ENCODE measurements around the gene LRTM2. TPM values are rescaled to one million over a fixed set of nuclear protein-coding genes. Genes with fewer than 3 reads are reported as not detected.

The LRTM2 gene
- total RNA-seq, 1 experiment from 2014 or later: not detected

- DNase-seq (ENCODE audit: low read depth): no peak
Observed at GRCh38 chr12:1864867-1865266, 44.5 kb downstream of the LRTM2 start.

- no peak for DNase-seq (ENCODE audit: low read depth)
Observed at GRCh38 chr12:1865284-1865866, 45.0 kb downstream of the LRTM2 start.

GRCh38 chr12:1869145-1869544, 48.8 kb downstream of the LRTM2 start:
- DNase-seq (ENCODE audit: low read depth): no peak

- DNase-seq (ENCODE audit: low read depth): no peak
Observed at GRCh38 chr12:1870086-1870485, 49.7 kb downstream of the LRTM2 start.

DNA sequence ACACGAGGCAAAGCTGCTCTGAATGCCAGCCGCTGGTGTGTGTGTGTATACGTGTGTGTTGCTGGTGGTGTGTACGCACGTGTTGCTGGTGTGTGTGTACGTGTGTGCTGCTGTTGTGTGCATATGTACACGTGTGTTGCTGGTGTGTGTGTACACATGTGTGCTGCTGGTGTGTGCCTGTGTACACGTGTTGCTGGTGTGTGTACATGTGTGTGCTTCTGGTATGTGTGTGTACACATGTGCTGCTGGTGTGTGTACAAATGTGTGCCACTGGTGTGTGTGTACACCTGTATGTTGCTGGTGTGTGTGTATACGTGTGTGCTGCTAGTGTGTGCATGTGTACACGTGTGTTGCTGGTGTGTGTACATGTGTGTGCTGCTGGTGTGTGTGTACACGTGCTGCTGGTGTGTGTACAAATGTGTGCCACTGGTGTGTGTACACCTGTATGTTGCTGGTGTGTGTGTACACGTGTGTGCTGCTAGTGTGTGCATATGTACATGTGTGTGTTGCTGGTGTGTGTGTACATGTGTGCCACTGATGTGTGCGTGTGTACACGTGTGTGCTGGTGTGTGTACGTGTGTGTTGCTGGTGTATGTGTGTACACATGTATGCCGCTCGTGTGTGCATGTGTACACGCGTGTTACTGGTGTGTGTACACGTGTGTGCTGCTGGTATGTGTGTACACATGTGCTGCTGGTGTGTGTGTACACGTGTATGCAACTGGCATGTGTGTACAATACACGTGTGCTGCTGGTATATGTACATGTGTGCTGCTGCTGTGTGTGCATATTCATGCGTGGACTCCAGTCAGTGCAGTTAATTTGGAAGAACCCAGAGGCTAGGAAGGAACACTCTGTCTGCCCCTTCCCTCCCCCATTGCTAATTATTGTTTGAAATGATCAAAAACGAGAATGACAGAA, 50.9 kb downstream of the LRTM2 start:
- DNase-seq (ENCODE audit: low read depth): no peak

DNA sequence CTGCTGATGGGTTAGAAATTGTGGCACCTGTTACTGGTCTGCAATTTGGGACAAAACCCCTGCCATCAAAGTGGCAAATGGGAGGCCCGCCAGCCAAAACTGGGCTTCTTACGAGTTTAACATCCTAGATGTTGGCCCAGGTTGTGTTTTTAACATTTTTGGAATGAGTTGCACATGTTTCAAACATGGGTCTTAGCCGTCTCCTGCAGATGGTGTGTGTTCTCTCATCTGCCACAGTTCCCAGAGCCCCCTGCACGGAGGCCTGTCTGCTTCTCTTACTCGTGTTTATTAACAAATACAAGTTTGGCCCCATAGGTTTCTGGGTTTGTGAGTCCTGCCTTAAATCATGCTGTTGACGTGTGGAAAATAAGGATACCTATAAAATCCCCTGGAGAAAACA, 51.6 kb downstream of the LRTM2 start:
- no peak for DNase-seq (ENCODE audit: low read depth)

DNA sequence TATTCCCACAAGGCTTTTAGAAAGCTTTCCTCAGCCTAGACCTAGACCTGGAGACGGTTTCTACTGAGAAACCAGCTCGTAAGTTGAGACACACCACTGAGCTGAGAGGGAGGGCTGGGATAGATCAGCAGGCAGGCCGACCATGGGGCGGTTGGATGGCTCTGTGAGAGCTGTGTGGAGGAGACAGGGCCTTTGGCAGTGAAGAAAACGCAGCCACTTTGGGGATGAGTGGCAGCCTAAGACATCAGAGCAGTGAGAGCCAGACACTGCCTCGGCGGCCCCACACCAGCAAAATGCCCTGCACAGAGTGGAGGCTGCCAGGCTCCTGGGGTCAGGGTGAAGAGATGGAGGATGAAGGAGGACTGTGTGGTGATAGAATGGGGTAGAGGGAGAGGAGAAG, 52.1 kb downstream of the LRTM2 start:
- peak; percentile 0 for DNase-seq (ENCODE audit: low read depth)

- DNase-seq (ENCODE audit: low read depth): peak; percentile 0
Observed at GRCh38 chr12:1873531-1874510, 53.5 kb downstream of the LRTM2 start.

DNA sequence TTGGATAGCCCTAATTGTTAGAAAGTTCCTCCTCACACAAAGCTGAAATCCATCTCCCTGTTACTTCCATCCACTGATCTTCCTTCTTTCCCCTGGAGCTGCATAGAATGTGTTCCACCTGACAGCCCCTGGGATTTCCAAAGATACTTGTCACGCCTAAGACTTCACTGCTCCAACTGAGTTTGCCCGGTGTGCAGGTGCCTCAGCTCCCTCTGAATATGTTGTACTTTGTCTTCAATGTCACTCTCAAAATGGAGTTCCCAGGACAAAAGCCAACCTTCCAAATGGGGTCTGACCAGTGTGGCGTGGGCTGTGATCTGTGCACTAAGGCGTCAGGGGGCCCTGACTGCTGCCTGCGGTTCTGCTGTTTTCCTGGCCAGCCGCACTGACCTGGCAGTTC, 55.2 kb downstream of the LRTM2 start:
- no peak for DNase-seq (ENCODE audit: low read depth)

DNA sequence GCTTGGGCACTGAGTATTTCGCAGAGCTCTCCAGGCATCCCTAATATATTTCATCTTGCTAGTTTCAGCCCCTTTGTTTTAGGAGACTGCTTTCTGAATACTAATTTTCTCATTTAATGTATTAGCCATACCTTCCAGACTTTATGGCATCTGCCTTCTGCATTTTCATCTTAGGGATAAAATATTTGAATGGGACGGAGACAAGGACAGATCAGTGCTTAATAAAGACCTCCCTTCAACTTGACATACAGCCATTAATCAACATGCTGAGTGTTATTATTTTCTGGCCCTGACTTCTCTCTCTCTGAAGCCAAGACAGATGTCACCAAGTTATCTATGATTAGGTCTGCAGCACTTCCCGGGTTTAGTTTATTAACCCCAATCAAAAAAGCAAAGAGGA, 55.7 kb downstream of the LRTM2 start:
- no peak for DNase-seq (ENCODE audit: low read depth)

GRCh38 chr12:1877169-1877878, 57.0 kb downstream of the LRTM2 start:
- peak; percentile 0 for DNase-seq (ENCODE audit: low read depth)

- DNase-seq (ENCODE audit: low read depth): no peak
Observed at GRCh38 chr12:1878214-1878613, 57.8 kb downstream of the LRTM2 start.

DNA sequence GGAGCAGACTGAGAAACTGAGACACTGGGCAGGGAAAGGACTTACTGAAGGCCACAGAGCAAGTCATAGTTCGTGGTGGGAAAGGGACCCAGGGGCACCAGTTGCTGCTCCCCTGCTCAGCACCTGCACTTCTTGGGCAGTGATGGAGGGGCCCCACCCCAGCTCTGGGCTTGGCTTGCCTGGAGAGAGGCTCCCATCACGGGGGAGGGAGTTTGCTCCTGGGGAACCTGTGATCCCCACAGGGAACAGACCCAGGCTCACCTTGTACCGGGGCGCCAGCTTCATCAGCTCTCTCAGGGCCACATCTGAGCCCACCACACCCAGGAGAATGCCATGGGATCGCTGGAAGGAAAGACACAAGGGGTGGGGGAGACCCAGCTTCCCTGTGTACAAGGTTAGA, 58.3 kb downstream of the LRTM2 start:
- DNase-seq (ENCODE audit: low read depth): peak; percentile 0

DNA sequence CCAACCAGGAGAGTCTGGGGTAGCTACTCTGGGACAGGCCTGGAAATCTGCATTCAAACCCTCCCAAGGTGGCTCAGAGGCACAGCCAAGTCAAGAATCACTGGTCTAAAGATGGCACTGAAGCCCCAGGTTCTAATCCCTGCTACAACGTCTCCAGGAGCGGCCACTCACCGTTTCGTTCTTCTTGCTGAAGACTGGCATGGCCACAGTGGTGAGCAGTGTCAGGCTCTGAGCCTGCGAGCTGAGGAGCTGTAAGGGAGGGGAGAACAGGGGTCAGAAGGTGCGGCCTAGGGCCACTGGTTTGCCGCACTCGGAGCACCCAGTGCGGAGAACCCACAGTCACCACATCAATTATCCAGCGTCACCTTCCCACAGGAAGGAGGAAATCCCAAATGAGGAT, 59.3 kb downstream of the LRTM2 start:
- DNase-seq (ENCODE audit: low read depth): peak; percentile 0

GRCh38 chr12:1880153-1880845, 59.9 kb downstream of the LRTM2 start:
- DNase-seq (ENCODE audit: low read depth): peak; percentile 1

DNA sequence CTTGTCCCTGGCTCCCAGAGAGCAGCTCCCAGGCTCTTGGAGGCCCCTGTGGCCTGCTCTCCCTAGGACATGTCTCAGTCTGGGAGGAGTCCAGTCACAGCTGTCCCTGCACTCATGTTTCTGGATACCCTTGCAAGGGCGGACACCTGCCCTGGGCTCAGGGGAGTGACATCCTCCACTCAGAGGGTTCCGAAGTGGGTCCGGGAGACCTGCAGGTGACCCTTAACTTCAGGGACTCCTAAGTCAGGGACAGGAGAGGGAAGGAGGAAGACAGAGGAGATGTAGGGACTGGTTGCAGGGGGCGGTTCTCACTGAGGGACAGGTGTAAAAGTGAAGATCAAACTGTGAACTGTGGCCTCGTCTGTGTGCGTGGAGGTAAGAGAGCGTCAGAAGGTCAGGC, 60.5 kb downstream of the LRTM2 start:
- DNase-seq (ENCODE audit: low read depth): peak; percentile 2

- no peak for DNase-seq (ENCODE audit: low read depth)
Observed at GRCh38 chr12:1881301-1881700, 60.9 kb downstream of the LRTM2 start.

GRCh38 chr12:1881936-1882335, 61.6 kb downstream of the LRTM2 start:
- no peak for DNase-seq (ENCODE audit: low read depth)

DNA sequence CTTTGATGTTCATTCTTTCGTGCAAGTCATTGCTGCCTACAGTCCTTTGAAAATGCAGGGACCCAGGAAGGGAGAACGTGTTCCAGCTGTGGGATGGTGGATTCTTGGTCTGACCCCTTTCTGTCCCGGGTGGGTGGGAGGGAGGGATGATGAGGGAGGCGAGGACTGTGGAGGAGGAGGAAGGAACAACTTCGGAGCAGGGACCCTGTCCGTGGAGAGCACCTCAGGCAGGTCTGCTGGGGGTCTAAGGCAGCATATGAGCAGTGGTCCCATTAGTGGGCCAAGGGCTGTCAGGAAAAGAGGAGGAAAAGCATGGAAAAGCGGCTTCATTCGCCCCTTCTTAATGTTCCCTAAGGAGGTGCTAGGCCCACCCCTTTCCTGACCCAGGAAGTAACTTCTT, 62.0 kb downstream of the LRTM2 start:
- no peak for DNase-seq (ENCODE audit: low read depth)

GRCh38 chr12:1882850-1883470, 62.6 kb downstream of the LRTM2 start:
- DNase-seq (ENCODE audit: low read depth): no peak

Measured in Daoy (cell line).